ENCODE results near the gene CDC25B. TPM values are rescaled to one million over a fixed set of nuclear protein-coding genes. Genes with fewer than 3 reads are reported as not detected.

Gene CDC25B
- total and polyA plus RNA-seq, 2 of the 13 experiments (the other 11 are each of a cell fraction or from before 2014, with no cell fraction given), result 14.5 to 19.4 TPM

GRCh38 chr20:3820901-3821727 lies 25.0 kb downstream of the CDC25B start (continued):
- TF ChIP-seq, protein P1, sequence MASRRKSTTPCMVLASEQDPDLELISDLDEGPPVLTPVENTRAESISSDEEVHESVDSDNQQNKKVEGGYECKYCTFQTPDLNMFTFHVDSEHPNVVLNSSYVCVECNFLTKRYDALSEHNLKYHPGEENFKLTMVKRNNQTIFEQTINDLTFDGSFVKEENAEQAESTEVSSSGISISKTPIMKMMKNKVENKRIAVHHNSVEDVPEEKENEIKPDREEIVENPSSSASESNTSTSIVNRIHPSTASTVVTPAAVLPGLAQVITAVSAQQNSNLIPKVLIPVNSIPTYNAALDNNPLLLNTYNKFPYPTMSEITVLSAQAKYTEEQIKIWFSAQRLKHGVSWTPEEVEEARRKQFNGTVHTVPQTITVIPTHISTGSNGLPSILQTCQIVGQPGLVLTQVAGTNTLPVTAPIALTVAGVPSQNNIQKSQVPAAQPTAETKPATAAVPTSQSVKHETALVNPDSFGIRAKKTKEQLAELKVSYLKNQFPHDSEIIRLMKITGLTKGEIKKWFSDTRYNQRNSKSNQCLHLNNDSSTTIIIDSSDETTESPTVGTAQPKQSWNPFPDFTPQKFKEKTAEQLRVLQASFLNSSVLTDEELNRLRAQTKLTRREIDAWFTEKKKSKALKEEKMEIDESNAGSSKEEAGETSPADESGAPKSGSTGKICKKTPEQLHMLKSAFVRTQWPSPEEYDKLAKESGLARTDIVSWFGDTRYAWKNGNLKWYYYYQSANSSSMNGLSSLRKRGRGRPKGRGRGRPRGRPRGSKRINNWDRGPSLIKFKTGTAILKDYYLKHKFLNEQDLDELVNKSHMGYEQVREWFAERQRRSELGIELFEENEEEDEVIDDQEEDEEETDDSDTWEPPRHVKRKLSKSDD (CRISPR knock-in tag; IDR thresholded peaks at IDR 0.05; ENCODE audit: low read depth), result no peak
- TF ChIP-seq ATM (IDR thresholded peaks at IDR 0.05; ENCODE audit: borderline replicate concordance) (no peak), TBX2 (CRISPR knock-in tag; IDR thresholded peaks at IDR 0.05; ENCODE audit: borderline replicate concordance) (0 out of 2 replicates have a peak, but pooled peaks have one; percentile 14), EP300 (IDR thresholded peaks at IDR 0.05; ENCODE audit: low read depth in 2 of 2, low read length in 2 of 2) (no peak; a peak in 1 of 4 replicates), EP300 (CRISPR knock-in tag; IDR thresholded peaks at IDR 0.05; ENCODE audit: borderline replicate concordance) (no peak), PLSCR1 (CRISPR knock-in tag; IDR thresholded peaks at IDR 0.05; ENCODE audit: borderline replicate concordance) (no peak), FOXJ3 (CRISPR knock-in tag; IDR thresholded peaks at IDR 0.05; ENCODE audit: borderline replicate concordance) (no peak; the same call in 1 of the 2 replicates), ZBTB8A (CRISPR knock-in tag; IDR thresholded peaks at IDR 0.05; ENCODE audit: borderline replicate concordance, low read depth) (no peak), ZBTB1 (CRISPR knock-in tag; IDR thresholded peaks at IDR 0.05; ENCODE audit: borderline replicate concordance) (no peak), TBL1XR1 (IDR thresholded peaks at IDR 0.05; ENCODE audit: borderline replicate concordance, low read length, partially characterized antibody) (no peak), SRSF9 (IDR thresholded peaks at IDR 0.05; ENCODE audit: borderline replicate concordance, insufficient read depth, low read depth, low read length, poor library complexity, severe bottlenecking) (no peak), TSC22D2 (CRISPR knock-in tag; IDR thresholded peaks at IDR 0.05; ENCODE audit: borderline replicate concordance) (no peak), ZNF101 (CRISPR knock-in tag; IDR thresholded peaks at IDR 0.05; ENCODE audit: borderline replicate concordance, low read depth) (no peak), SMYD3 (CRISPR knock-in tag; IDR thresholded peaks at IDR 0.05) (0 out of 2 replicates have a peak, but pooled peaks have one; percentile 19), ISX (CRISPR knock-in tag; conservative IDR thresholded peaks at IDR 0.05) (no peak), ZBTB33 (CRISPR knock-in tag; IDR thresholded peaks at IDR 0.05) (no peak), ZNF367 (CRISPR knock-in tag; IDR thresholded peaks at IDR 0.05; ENCODE audit: borderline replicate concordance) (no peak), NPAS2 (CRISPR knock-in tag; IDR thresholded peaks at IDR 0.05; ENCODE audit: borderline replicate concordance) (no peak), CHD2 (IDR thresholded peaks at IDR 0.05; ENCODE audit: low read depth, low read length) (no peak), CCAR2 (optimal IDR thresholded peaks at IDR 0.05; ENCODE audit: low read depth, low read length) (no peak)
- TF ChIP-seq, protein P2, sequence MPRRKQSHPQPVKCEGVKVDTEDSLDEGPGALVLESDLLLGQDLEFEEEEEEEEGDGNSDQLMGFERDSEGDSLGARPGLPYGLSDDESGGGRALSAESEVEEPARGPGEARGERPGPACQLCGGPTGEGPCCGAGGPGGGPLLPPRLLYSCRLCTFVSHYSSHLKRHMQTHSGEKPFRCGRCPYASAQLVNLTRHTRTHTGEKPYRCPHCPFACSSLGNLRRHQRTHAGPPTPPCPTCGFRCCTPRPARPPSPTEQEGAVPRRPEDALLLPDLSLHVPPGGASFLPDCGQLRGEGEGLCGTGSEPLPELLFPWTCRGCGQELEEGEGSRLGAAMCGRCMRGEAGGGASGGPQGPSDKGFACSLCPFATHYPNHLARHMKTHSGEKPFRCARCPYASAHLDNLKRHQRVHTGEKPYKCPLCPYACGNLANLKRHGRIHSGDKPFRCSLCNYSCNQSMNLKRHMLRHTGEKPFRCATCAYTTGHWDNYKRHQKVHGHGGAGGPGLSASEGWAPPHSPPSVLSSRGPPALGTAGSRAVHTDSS (CRISPR knock-in tag; conservative IDR thresholded peaks at IDR 0.05), result no peak

All from HepG2 (cell line).